Stimulated activated CD4-positive, alpha-beta T cell treated with anti-CD3 and anti-CD28 coated beads, Interleukin-15, amount 100 ng/mL, for 1 hour (primary cell): ENCODE results near the gene FRAT1.
"Not testable (repeated sequence)": the region's sequence is repeated elsewhere in the genome, so short reads cannot be mapped to it uniquely, and the experiment has no call there.

ENCODE experiments used
- DNase-seq, 2 donors: peaks; one replicate each; pipeline ENCODE4 v3.0.0-alpha.2; 2020; ENCODE audit warnings: low read depth in 1 of 2, low spot score in 1 of 2

Gene FRAT1

GRCh38 chr10:97334370-97335175 is 15.5 kb downstream of the FRAT1 start, which contains the start of gene FRAT2:
FRAT2 (minus strand) TSS chr10:97334729; CDS start chr10:97334572, 157 bp downstream.
- DNase-seq = peak; percentile 80

DNA sequence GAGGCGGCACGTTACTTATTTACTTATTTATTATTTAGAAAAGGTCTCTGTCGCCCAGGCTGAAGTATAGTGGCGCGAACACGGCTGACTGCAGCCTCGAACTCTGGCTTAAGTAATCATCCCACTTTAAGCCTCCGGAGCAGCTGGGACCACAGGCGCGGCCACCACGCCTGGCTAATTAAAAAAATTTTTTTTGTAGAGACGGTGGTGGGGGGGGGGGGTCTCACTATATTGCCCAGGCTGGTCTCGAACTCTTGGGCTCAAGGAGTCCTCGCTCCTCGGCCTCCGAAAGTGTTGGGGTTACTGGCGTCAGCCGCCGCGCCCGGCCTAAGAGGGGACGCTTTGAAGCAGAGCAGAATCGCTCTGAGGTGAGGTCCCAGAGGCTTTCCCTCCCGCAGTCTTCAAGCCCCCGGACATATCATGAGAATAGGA is 16.1 kb downstream of the FRAT1 start:
- DNase-seq = no peak

DNA sequence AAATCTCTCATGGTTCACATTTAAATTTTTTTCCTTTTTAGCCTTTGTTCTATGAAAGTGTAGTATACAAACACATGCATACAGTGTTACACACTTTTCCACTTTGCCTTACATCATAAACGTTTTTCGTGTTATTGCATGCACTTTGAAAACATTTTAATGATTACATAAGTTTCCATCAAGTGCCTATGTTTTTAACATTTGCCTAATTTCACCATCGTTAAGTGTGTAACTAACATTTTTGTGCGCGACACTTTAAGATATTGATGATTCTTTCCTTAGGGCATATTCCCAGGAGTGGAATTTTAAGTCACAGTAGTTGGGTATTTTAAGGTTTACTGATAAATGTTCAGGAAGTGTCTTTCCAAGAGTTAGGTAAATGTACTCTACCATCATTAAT is 16.9 kb downstream of the FRAT1 start:
- no peak for DNase-seq

DNA sequence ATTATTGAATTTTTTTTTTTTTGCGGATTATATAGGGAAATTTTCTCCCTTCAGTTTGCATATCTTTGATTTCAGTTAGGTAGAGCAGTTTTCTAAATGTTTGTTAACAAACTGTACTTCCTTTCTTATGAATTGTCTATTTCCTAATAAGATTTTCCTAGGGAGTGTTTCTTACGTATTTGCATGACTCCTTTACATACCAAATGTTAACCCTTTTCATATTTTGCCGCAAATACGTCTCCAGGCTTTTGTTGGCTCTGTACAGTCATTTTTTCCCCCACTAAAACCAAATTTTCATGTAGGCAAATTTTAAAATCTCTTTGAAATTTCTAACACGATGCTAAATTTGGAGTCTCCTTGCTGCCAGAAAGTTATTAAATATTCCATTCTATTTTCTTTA is 17.4 kb downstream of the FRAT1 start:
- DNase-seq = no peak

DNA sequence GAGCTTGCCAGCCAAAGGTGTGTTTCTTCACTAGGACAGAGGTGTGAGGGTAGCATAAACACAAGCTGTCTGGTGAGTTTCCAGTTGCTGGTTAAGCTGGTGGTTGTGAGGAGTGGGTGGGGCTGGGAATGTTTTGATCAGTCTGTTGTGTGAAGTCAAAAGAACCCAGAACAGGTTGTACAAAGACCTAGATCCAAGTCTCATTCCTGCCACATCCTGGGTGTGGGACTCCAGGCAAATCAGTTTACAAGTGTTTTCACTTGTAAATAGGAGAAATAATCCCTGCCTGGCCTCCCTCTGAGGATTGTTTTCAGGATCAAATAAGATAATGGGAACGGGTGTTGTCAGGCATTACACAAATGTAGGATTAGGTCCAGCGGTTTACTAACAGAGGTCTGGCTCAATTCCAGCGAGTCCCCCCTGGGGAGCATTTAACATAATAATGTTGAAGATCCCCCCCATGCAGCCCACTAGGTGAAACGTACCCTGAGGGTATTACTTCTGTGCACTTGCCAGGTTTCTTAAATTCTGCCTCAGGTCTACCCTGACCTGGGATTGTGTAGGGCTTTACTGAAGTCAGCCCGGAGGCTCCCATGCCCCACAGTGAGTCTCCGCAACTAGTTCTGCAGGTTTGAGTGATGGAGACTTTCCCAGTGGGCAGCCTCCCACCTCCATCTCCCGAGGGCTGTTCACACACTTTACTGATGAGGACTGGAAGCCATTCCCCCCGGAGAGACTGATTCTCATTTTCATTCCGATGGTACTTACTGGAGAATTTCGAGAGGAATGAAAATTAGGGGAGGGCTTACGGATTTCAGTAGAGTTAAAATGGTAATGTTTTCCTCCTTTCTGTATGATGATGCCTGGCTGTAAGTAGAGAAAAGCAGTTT is 18.1 kb downstream of the FRAT1 start:
- no peak for DNase-seq

DNA sequence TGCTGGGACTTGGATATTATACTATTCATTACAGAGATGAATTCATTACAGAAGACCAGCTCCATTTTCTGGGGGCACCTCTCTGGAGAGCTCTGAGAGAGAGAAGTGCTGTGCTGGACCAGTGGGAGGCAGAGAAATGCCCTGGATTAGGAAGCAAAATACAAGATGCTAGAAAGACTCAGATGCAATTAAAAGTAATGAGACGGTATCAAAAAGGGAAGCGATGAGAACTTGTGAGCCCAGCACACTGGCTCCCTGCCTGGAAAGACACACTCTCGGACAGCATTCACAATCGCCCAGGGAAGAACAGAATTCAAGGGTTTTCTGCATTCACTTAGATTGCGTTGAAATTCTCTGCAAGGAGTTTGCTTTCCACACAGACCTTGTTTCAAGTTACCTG is 19.0 kb downstream of the FRAT1 start:
- no peak for DNase-seq

DNA sequence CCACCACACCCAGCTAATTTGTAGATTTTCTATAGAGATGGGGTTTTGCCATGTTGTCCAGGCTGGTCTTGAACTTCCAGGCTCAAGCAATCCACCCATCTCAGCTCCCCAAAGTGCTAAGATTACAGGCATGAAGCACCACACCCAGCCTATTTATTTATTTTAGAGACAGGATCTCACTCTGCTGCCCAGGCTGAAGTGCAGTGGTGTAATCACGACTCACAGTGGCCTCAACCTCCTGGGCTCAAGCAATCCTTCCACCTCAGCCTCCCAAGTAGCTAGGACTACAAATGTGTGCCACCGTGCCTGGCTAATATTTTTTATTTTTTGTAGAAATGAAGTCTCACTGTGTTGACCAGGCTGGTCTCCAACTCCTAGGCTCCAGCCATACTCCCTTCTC is 22.3 kb downstream of the FRAT1 start:
- no peak for DNase-seq

GRCh38 chr10:97343664-97344063 is 24.6 kb downstream of the FRAT1 start:
- not testable (repeated sequence) for DNase-seq

DNA sequence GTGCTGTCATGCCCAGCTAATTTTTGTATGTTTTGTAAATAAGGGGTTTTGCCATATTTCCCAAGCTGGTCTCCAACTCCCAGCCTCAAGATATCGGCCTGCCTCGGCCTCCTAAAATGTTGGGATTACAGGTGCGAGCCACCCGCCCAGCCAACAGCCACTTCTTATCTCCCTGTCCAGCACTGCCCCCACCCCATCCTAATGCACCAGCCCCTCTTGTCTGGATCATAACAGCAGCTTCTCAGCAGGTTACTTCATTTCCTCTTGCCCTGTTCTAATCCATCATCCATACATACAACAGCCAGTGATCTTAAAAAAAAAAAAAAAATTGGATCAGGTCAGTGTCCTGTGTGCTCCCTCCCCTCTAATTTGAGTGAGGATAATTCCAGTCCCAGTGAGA is 28.2 kb downstream of the FRAT1 start:
- DNase-seq = no peak

GRCh38 chr10:97349752-97350513 is 30.9 kb downstream of the FRAT1 start:
- DNase-seq = no peak

GRCh38 chr10:97353945-97354344 is 34.9 kb downstream of the FRAT1 start:
- no peak for DNase-seq

DNA sequence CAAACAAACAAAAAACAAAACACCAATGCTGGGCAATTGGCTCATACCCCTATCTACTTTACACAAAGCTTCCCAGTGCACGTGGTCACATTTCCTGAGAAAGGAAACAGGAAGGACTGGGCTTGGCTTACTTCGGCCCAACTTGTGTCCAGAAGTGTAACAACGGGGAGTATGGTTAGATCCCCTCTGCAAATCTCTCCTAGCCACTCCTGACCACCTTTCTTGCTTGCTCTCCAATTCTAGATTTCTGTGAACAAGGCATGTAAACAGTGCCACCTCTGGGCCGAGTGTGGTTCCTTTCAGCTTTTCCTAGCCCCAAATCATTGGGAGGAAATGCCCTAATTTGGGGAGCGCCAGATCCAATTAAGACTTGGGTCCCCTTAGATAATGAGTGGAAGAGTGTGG is 36.5 kb downstream of the FRAT1 start:
- DNase-seq = no peak

DNA sequence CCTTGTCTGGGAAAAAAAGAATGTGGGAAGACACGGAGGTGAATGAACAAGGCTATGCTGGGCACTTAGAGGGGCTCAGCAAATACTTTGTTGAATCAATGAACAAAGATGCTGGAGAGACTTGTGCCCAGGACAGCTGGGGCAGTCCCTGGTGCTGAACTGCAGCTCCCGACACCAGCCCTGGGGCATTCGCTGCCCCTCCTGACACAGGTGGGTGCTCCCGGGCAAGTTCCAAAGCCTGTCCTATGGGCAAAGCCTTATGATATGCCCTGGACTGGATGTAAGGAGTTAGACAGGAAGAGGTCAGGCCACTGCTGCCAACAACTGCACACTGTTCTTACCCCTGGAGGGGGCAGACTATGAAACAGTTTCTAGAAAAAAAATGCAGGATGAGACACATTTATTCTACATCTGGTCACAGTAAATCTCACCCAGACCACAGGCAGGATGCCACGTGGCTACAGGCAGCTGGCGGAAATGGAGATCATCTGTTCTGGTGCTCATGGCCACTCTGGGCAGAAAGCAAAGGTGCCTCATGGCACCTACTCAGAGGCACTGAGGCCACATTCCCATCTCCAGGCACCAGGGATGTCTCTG is 37.3 kb downstream of the FRAT1 start:
- DNase-seq = no peak

DNA sequence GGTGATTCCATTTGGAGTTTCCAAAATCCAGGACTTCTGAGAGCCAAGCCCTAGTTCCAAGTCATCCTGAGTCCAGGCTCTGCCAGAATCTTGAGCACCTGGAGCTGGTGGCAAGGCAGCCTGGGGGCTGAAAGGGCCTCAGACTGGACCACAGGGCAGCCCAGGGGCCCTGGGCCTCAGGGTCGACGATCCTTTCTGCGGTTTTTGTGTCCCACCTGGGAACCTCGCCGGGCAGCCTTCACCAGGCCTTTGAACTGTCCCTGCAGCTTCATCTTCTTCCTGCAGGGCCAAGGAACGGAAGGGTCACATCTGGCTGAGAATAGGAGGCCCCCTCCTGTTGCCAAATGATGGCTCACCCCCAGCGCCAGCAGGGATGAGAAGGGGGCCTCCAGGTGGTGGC is 37.8 kb downstream of the FRAT1 start:
- no peak for DNase-seq

DNA sequence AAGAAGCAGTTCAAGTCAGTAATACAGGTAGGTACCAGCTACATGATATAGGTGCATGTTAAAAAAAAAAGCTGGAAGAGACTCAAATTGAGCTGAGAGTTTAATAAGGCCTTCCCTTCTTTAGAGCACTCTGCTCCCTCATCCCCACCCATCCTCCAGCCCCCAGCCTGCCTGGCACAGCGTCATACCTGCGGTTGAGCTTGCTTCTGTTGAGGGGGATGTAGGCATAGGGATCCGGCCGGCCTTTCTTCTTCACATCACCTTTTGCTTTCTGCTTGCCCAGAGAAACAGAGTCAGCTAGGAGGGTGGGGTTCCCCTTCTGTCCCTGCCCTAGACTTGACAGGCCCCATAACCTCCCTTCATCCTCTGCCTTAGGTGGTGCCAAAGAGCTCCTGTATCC is 39.3 kb downstream of the FRAT1 start:
- DNase-seq = no peak

DNA sequence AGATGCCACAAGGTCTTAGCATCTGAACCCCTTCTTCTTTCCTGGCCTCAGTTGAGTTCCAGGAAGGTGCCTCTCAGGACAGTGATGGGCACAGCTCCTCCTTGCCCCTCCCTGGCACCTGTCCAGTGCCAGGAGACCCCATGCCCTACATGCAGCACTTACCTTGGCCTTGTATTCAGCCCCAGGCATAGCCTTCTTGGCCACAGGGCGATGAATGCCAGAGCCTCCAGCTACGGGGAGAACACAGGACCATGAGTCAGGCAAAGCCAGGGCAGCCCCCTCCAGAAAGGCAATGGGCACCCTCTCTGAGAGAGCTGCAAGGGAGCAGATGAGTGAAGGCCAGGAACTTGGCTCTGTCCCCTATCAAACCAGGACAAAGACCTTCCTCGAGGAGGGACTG is 39.7 kb downstream of the FRAT1 start:
- no peak for DNase-seq

- no peak for DNase-seq
These were observed 41.9 kb downstream of the FRAT1 start for GRCh38 chr10:97360705-97361536.

DNA sequence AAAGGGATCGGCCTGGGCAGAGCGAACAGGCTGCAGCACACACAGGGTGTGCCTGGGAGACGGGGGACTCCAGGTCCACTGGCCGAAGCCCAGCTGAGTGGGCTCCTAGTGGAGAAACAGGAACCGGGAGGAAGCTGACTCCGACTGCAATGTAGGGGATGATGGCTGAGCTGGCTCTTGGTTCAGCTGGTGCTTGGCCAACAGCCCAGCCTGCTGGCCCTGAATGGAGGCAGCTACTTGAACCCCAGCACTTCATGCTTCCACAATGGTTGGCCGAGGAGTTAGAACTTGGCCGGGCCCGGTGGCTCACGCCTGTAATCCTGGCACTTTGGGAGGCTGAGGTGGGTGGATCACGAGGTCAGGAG is 42.4 kb downstream of the FRAT1 start:
- DNase-seq = no peak

DNA sequence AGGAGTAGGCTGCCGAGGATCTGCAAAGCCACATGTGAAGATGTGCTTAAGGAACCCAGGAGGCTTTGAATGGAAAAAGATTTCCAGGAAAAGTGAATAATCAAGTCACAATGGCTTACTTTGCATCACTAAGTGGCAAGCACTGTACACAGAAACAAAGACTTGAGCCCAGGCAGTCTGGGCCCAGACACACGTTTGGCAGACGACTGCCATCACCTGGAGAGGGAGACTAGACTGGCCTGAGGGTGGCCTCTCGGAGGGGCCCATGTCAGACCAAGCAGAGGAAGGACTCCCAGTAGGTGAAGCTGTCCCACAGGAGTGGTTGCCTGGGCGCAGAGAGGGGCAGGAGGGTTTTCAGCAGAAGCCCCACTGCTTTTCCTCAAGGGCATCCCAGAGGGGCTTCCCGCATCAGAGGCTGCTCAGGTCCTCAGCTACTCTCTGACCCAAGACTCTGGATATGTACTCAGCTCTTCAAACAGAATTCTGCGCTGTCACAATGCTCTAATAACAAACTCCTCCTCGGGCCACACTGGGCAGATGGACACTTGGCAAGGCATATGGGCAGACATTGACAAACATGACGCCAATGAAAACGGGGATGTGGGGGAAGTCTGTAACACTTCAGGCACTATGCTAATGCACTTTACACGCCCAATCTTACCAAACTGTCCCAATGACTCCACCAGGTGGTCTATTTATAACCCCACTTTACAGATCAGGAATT is 43.4 kb downstream of the FRAT1 start:
- no peak for DNase-seq

DNA sequence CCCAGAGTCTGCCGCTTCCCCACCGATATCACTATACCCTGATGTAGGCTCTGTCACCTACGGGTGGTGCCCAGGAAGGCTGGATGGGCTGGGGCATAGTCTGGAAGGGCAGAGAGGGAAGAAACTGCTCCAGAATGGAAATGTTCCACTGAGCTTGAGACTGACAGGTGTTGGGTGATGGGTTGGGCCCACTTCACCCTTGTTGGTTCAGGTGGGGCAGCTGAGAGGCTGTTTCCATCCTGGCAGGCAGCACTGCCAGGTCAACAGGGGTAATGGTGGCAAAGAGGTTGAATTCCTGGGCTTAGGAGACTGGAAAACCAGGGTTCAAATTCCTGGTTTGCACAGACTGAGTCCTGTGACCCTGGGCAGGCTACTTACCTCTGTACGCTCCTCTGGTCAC is 44.0 kb downstream of the FRAT1 start:
- DNase-seq = no peak
